RWPE1 (cell line): Measurements from ENCODE around the gene COL5A1.

ENCODE experiments used
- CTCF ChIA-PET: fragments of 350-600 bp; sonication (Branson Sonifier 250); formaldehyde crosslinking; extraction: SDS; loops from one replicate; lab custom pipeline; 2021; lab: Yijun Ruan, JAX
- POLR2A ChIA-PET: fragments of 400-600 bp; formaldehyde crosslinking; extraction: SDS; loops from one replicate; lab custom pipeline; 2020; ENCODE audit warnings: antibody characterized with exemption; ENCODE audit not compliant: low non-redundant PET; lab: Yijun Ruan, JAX
- DNase-seq: peaks from one replicate; pipeline ENCODE4 v3.0.0; 2012; ENCODE audit warnings: low spot score
- H3K27ac ChIP-seq: fragments of 450-650 bp; 2 replicates; pipeline ENCODE4 v1.5.1; 2017
- TF ChIP-seq, protein P1 (sequence below): fragments of 450-650 bp; conservative IDR thresholded peaks from 2 replicates; pipeline ENCODE4 v1.5.1; 2017; ENCODE audit warnings: low read depth, mild to moderate bottlenecking

Gene COL5A1

DNA sequence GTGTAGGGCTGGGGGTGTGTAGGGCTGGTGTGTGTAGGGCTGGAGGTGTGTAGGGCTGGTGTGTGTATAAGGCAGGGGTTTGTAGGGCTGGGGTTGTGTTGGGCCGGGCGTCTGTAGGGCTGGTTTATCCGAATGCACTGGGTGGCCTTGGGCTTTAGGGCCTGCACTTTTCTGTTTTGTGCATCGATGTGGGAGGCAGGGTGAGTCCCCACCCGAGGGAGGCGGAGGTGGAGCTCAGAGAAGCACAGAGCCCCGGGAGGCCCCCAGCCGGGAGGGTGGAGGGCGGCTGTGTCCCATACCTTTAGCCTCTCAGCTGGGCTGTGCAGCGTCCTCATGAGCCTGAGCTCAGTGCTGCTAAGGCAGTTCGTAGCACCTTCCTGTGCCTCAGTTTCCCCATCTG lies 13.5 kb downstream of the COL5A1 start:
- no peak for DNase-seq
- H3K27ac ChIP-seq = peak overlapping the region; percentile 56
- POLR2A ChIA-PET = no interaction called here
- TF ChIP-seq, protein P1, sequence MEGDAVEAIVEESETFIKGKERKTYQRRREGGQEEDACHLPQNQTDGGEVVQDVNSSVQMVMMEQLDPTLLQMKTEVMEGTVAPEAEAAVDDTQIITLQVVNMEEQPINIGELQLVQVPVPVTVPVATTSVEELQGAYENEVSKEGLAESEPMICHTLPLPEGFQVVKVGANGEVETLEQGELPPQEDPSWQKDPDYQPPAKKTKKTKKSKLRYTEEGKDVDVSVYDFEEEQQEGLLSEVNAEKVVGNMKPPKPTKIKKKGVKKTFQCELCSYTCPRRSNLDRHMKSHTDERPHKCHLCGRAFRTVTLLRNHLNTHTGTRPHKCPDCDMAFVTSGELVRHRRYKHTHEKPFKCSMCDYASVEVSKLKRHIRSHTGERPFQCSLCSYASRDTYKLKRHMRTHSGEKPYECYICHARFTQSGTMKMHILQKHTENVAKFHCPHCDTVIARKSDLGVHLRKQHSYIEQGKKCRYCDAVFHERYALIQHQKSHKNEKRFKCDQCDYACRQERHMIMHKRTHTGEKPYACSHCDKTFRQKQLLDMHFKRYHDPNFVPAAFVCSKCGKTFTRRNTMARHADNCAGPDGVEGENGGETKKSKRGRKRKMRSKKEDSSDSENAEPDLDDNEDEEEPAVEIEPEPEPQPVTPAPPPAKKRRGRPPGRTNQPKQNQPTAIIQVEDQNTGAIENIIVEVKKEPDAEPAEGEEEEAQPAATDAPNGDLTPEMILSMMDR = no peak
- CTCF ChIA-PET = interaction anchor here (0.6 to 1.5 kb wide), 4 partner anchors 205 to 479 kb away, joined by 3 to 5 read pairs (median 4); no protein-coding TSS in a partner anchor

DNA sequence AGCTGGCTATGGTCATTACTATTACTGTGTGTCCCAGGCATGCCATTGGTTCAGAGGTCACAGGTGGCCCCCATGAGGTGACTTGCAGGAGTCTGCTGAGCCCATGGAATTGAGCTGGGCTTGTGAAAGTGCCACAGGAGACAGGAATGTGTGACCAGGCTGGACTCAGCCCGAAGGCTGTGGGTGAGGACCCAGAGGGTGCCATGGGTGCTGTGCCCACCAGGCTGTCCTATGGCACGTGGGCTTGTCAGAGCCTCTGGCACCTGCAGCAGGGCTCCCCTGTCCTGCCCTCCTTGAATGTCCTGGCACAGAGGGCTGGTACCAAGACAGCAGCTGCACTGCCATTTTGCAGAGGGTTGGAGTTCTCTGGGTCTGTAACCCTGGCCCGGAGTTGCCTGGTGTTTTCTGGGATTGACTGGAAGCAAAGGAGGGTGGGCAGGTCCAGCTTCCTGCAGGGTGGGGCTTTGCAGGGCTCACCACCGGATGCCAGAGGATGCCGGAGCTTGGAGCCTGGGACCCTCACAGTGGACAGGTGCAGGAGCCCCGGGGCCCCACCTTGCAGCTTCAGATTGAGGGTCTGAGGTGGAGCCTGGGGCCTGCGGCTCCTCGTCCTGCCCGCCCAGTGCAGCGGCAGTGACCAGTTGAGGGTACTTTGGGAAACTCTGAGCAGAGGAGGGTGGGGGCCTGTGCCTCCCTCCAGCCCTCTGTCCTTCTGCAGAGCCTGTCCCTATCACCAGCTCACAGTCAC lies 14.2 kb downstream of the COL5A1 start:
- no peak for DNase-seq
- ChIA-PET POLR2A (no interaction called here), CTCF (interaction anchor here (0.6 to 1.6 kb wide), 11 partner anchors 12 to 479 kb away, joined by 3 to 5 read pairs (median 3); no protein-coding TSS in a partner anchor)
- H3K27ac ChIP-seq = peak overlapping the region; percentile 56
- TF ChIP-seq, protein P1 = no peak

DNA sequence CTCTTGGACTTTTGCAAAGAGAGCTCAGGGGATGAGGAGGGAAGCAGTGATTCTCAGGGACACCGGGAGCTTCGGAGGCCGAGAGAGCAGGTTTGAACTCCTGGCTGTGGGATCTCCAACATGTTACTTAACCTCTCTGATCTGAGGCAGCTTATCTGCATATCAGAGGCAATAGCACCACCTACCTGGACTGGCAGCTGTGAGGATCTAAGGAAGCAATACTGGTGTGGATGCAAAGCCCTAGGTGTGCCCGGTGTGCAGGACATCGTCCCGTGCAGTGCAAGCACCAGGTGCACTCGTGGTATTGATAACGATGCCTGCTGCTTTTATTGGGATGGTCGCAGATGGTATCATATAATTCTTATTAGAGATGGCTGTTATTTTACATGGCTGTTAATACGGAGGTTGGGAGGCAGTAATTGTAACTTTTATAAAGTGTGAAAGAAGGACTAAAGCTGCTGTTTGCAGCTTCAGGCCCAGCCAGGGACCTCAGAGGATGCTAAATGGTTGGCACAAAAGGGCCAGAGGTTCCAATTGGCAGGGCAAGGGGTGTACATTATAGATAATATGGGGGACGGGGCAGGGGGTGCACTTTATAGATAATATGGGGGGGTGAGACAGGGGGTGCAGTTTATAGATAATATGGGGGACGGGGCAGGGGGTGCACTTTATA lies 14.9 kb downstream of the COL5A1 start:
- TF ChIP-seq, protein P1 = no peak; the same call in 1 of the 2 replicates
- peak; percentile 65 for DNase-seq
- POLR2A ChIA-PET = no interaction called here
- peak overlapping the region; percentile 56 for H3K27ac ChIP-seq
- CTCF ChIA-PET = interaction anchor here (0.6 to 1.6 kb wide), 12 partner anchors 11 to 481 kb away, joined by 3 to 5 read pairs (median 3); no protein-coding TSS in a partner anchor

DNA sequence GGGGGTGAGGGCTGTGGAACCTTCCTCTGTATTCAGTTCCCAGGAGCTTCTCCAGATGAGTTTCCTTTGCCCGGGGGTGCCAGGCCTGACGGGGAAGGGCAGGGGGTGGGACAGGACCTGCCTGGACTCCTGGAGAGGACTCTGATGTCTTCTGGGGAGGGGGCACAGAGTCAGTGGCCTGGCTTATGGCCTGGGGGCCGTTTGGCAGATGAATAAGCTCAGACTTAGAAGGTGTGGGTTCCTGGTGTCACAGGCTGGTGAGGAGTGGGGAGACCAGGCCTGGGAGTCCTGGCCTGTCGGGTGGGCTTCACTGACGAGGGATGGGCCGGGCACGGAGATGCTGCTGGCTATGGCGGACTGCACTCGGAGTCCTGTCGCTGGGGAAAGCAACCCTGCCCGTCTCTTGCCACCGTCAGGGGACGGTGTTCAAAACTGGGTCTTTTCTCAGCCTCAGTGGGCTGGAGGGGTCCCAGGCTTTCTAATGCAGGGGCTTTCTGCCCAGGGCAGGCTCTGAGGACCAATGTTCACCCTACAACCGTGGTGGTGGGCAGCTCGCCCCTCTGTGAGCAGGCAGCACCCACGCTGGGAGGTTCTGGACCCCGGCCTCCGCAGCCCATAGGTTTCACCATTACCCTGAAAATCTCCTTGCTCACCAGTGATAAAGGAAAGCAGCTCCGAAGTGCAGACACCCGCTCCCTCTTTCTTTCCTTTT lies 16.2 kb downstream of the COL5A1 start:
- ChIA-PET POLR2A (no interaction called here), CTCF (interaction anchor here (1.6 kb wide), 1 partner anchor 208 kb away, joined by 9 read pairs; no protein-coding TSS in a partner anchor)
- peak overlapping the region; percentile 58 for H3K27ac ChIP-seq
- TF ChIP-seq, protein P1 = no peak
- no peak for DNase-seq

DNA sequence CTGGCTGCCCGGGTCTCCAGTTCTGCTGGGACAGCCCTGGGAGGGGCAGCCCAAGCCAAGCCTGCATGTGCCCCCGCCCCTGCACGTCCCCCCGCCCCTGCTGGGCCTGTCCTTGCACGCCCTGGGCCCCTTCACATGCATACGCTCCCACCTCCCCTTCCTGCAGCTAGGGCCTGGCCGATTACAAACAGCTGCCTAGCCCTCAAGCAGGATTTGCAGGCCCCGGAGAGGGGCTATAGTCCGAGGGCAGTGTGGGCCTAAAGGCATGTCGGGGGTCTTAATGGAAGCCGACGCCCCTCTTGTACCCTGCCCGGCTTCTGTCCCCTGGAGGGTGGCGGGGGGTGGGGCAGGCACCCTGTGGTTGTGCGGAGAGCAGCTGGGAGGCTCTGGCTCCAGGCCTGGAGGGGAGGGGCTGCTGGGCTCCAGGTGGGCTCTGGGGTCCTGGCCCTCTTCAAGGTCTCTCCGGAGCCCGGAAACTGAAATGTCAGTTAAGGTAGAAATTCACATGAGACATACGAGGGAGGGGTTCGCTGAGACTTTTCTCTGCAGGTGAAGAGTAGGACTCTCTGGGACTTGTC lies 16.9 kb downstream of the COL5A1 start:
- no peak for DNase-seq
- TF ChIP-seq, protein P1 = no peak
- H3K27ac ChIP-seq = peak overlapping the region; percentile 58
- ChIA-PET CTCF (interaction anchor here (1.6 kb wide), 1 partner anchor 208 kb away, joined by 9 read pairs; no protein-coding TSS in a partner anchor), POLR2A (no interaction called here)
